Measurements from ENCODE around the gene WHRN.

- TF ChIP-seq POLR2A (IDR thresholded peaks at IDR 0.05; ENCODE audit: insufficient read depth in 1 of 2, low read depth in 2 of 2, low read length in 2 of 2) (no peak), SMC3 (IDR thresholded peaks at IDR 0.05; ENCODE audit: low read length) (no peak), ZFP36 (IDR thresholded peaks at IDR 0.05; ENCODE audit: borderline replicate concordance, low read depth, low read length, partially characterized antibody) (no peak), ZBTB4 (CRISPR knock-in tag; IDR thresholded peaks at IDR 0.05; ENCODE audit: borderline replicate concordance) (no peak), ZNF232 (CRISPR knock-in tag; IDR thresholded peaks at IDR 0.05; ENCODE audit: borderline replicate concordance) (no peak), KLF6 (CRISPR knock-in tag; IDR thresholded peaks at IDR 0.05) (no peak), RFXANK (CRISPR knock-in tag; IDR thresholded peaks at IDR 0.05) (no peak), NFIC (IDR thresholded peaks at IDR 0.05; ENCODE audit: low read length) (no peak), MZF1 (CRISPR knock-in tag; IDR thresholded peaks at IDR 0.05; ENCODE audit: borderline replicate concordance) (no peak)
These were observed 20.9 kb downstream of the WHRN start for GRCh38 chr9:114484215-114484853.

Data from HepG2 (cell line).